ENCODE measurements around the gene TMEM132C. TPM values are rescaled to one million over a fixed set of nuclear protein-coding genes. Genes with fewer than 3 reads are reported as not detected.

The TMEM132C gene
- total and polyA plus RNA-seq, 2 of the 8 experiments (the other 6 are each of a cell fraction or from before 2014, with no cell fraction given), result 0.23 to 0.76 TPM

GRCh38 chr12:128415036-128415560 lies 148.1 kb downstream of the TMEM132C start:
- no peaks in the 10 kb centered on the region for H3K9me3 ChIP-seq (ENCODE audit: insufficient read depth in 2 of 2, low read depth in 1 of 2, low read length in 1 of 2)
- H3K4me3 ChIP-seq (ENCODE audit: extremely low read depth in 1 of 4, insufficient read depth in 2 of 4, low read depth in 3 of 4, low read length in 4 of 4), result no peak overlapping the region
- H3K4ac ChIP-seq (replicated peaks; ENCODE audit: insufficient read length, low read depth, low read length), result no peak overlapping the region
- H2AFZ ChIP-seq (ENCODE audit: low read length), result no peak overlapping the region
- no peak overlapping the region for H3K9ac ChIP-seq (replicated peaks in 1 of 4; ENCODE audit: extremely low read depth in 1 of 4, low read depth in 3 of 4, low read length in 3 of 4)
- H3K27ac ChIP-seq (ENCODE audit: low read depth, low read length), result no peak overlapping the region
- no peak overlapping the region for H2AK5ac ChIP-seq (ENCODE audit: low read depth, low read length)
- no peaks in the 10 kb centered on the region for H3K36me3 ChIP-seq (ENCODE audit: control insufficient read depth in 2 of 4, insufficient read depth in 4 of 4, low read length in 3 of 4)
- FAIRE-seq (no peak), DNase-seq (ENCODE audit: low read depth in 1 of 2, low spot score in 2 of 2) (no peak)
- ChIA-PET CTCF (ENCODE audit: partially characterized antibody) (interaction anchor here (2.0 kb wide), 1 partner anchor 10 kb away, joined by 5 read pairs; no protein-coding TSS in a partner anchor), POLR2A (ENCODE audit: partially characterized antibody) (no interaction called here)
- no peak overlapping the region for H2BK15ac ChIP-seq (ENCODE audit: low read length)
- H4K91ac ChIP-seq (replicated peaks; ENCODE audit: insufficient read length, low read length), result no peak overlapping the region
- no peak overlapping the region for H3K23ac ChIP-seq (ENCODE audit: insufficient read length)
- H3K4me2 ChIP-seq (ENCODE audit: insufficient read depth in 1 of 2, low read depth in 2 of 2, low read length in 2 of 2), result no peak overlapping the region
- 91% methylated on average over 27 of the region's 27 CpGs; no CpG with 5 or more reads in 1 of the 2 experiments for WGBS, 2 experiments (ENCODE audit: extremely low coverage in 1 of 2, insufficient coverage in 1 of 2, insufficient read length in 1 of 2, insufficient replicate concordance in 2 of 2, low coverage in 1 of 2, low lambda C conversion rate in 2 of 2, missing lambda C conversion rate in 1 of 2)
- no peak overlapping the region for H4K8ac ChIP-seq (ENCODE audit: extremely low read depth, insufficient read depth, low read length)
- H2BK12ac ChIP-seq (ENCODE audit: low read depth, low read length), result no peak overlapping the region
- no peaks in the 10 kb centered on the region for H3K79me2 ChIP-seq (ENCODE audit: control insufficient read depth in 1 of 2, insufficient read depth in 2 of 2, low read length in 2 of 2)
- H3K23me2 ChIP-seq (ENCODE audit: low read depth, low read length), result no peaks in the 10 kb centered on the region
- no peak overlapping the region for H2BK120ac ChIP-seq (replicated peaks; ENCODE audit: low read depth, low read length)
- no peak overlapping the region for H4K5ac ChIP-seq (ENCODE audit: insufficient read length, low read depth, low read length)
- no peak overlapping the region for H3K56ac ChIP-seq (replicated peaks; ENCODE audit: insufficient read length, low read depth, low read length)
- H2BK20ac ChIP-seq (ENCODE audit: low read length), result no peak overlapping the region
- no peaks in the 10 kb centered on the region for H3K4me1 ChIP-seq (replicated peaks in 1 of 4; ENCODE audit: control insufficient read depth in 3 of 4, insufficient read depth in 4 of 4, low read length in 3 of 4)
- no peak overlapping the region for H2BK5ac ChIP-seq (ENCODE audit: low read depth, low read length)
- no peak overlapping the region for H3K14ac ChIP-seq (ENCODE audit: insufficient read length)
- H3K27me3 ChIP-seq (replicated peaks in 1 of 4; ENCODE audit: control insufficient read depth in 3 of 4, extremely low read depth in 1 of 4, insufficient read depth in 3 of 4, low read length in 3 of 4), result no peaks in the 10 kb centered on the region; a peak in 2 of 7 replicates
- no peaks in the 10 kb centered on the region for H3K79me1 ChIP-seq (ENCODE audit: low read depth, low read length)
- no peak overlapping the region for H3K18ac ChIP-seq (ENCODE audit: extremely low read depth, low read length)
- H4K20me1 ChIP-seq (replicated peaks in 1 of 2; ENCODE audit: control insufficient read depth in 1 of 2, insufficient read depth in 2 of 2, low read length in 2 of 2), result no peaks in the 10 kb centered on the region
- TF ChIP-seq KDM1A (IDR thresholded peaks at IDR 0.05; ENCODE audit: borderline replicate concordance, low read length) (no peak), CREB1 (IDR thresholded peaks at IDR 0.05) (no peak), CBX5 (IDR thresholded peaks at IDR 0.05; ENCODE audit: low read depth, low read length) (no peak), TAF1 (IDR thresholded peaks at IDR 0.05; ENCODE audit: low read depth, low read length) (no peak), HDAC2 (IDR thresholded peaks at IDR 0.05; ENCODE audit: borderline replicate concordance in 1 of 2, low read depth in 2 of 2, low read length in 2 of 2) (no peak), JUND (IDR thresholded peaks at IDR 0.05; ENCODE audit: low read length) (no peak), RAD21 (IDR thresholded peaks at IDR 0.05 in 1 of 2, conservative IDR thresholded peaks at IDR 0.05 in 1 of 2; ENCODE audit: low read depth in 2 of 2, low read length in 2 of 2) (no peak), HDAC6 (IDR thresholded peaks at IDR 0.05; ENCODE audit: low read depth, low read length) (no peak), JUN (IDR thresholded peaks at IDR 0.05; ENCODE audit: low read depth, low read length) (no peak), USF2 (IDR thresholded peaks at IDR 0.05; ENCODE audit: low read length) (no peak), BACH1 (IDR thresholded peaks at IDR 0.05; ENCODE audit: low read length) (no peak), SP4 (IDR thresholded peaks at IDR 0.05; ENCODE audit: low read length) (no peak), BRCA1 (IDR thresholded peaks at IDR 0.05; ENCODE audit: low read depth, low read length) (no peak)
